ENCODE measurements around the gene SYDE1.

DNA sequence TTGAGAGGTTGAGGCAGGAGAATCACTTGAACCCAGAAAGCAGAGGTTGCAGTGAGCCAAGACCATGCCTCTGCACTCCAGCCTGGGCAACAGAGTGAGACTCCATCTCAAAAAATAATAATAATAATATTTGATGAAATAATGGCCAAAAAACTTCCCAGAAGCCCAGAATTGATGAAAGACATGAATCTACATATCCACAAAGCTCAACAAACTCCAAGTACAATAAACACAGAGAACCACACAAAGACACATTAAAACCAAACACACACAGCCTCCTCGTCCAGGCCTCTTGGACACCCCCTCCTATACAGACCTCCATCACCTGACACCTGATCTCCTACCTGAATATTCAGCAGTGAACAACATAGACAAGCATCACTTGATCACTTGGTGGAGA, 3.2 kb upstream of the SYDE1 start:
- TF ChIP-seq, protein P1, sequence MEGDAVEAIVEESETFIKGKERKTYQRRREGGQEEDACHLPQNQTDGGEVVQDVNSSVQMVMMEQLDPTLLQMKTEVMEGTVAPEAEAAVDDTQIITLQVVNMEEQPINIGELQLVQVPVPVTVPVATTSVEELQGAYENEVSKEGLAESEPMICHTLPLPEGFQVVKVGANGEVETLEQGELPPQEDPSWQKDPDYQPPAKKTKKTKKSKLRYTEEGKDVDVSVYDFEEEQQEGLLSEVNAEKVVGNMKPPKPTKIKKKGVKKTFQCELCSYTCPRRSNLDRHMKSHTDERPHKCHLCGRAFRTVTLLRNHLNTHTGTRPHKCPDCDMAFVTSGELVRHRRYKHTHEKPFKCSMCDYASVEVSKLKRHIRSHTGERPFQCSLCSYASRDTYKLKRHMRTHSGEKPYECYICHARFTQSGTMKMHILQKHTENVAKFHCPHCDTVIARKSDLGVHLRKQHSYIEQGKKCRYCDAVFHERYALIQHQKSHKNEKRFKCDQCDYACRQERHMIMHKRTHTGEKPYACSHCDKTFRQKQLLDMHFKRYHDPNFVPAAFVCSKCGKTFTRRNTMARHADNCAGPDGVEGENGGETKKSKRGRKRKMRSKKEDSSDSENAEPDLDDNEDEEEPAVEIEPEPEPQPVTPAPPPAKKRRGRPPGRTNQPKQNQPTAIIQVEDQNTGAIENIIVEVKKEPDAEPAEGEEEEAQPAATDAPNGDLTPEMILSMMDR (IDR thresholded peaks at IDR 0.05): no peak
- no peak for TF ChIP-seq EP300 (IDR thresholded peaks at IDR 0.05)
